Breast epithelium (tissue), 4 donors: ENCODE measurements around the gene ITPRID2. TPM values are rescaled to one million over a fixed set of nuclear protein-coding genes. Genes with fewer than 3 reads are reported as not detected.

Source experiments
- DNase-seq, 2 donors: peaks; one replicate each; pipeline ENCODE4 v3.0.0-alpha.2; 2019; ENCODE audit warnings: low spot score in 2 of 2
- H3K27ac ChIP-seq, 2 donors: fragments of 200-600 bp; sonication (generic) in 1 of 2; one replicate each; pipeline ENCODE4 v1.5.1; 2016 to 2019; ENCODE audit warnings: mild to moderate bottlenecking in 1 of 2
- H3K27me3 ChIP-seq, 2 donors: fragments of 200-600 bp; sonication (generic) in 1 of 2; one replicate each; pipeline versions ENCODE4 v1.5.1 to v1.6.0; 2017 to 2019; ENCODE audit warnings: control low read depth in 1 of 2, mild to moderate bottlenecking in 1 of 2
- H3K36me3 ChIP-seq: fragments of 200-600 bp; one replicate; pipeline ENCODE4 v1.5.1; 2019
- H3K4me1 ChIP-seq, 2 donors: fragments of 200-600 bp; sonication (generic); one replicate each; pipeline ENCODE4 v1.5.1; 2016 to 2019; ENCODE audit warnings: control low read depth in 1 of 2
- H3K4me3 ChIP-seq, 3 donors: fragments of 200-600 bp; sonication (generic); 1 replicate in 2 of 3; 2 replicates in 1 of 3; pipeline ENCODE4 v1.5.1; 2016 to 2019; ENCODE audit warnings: mild to moderate bottlenecking in 3 of 3, moderate library complexity in 2 of 3
- H3K9me3 ChIP-seq, 2 donors: fragments of 200-600 bp; sonication (generic) in 1 of 2; one replicate each; pipeline ENCODE4 v1.5.1; 2016 to 2019; ENCODE audit warnings: control low read depth in 1 of 2
- CTCF ChIP-seq, 3 donors: fragments of 450-650 bp; IDR thresholded peaks; one replicate each; pipeline ENCODE4 v1.5.1; 2016 to 2017; ENCODE audit warnings: antibody characterized with exemption in 3 of 3, mild to moderate bottlenecking in 3 of 3, moderate library complexity in 3 of 3
- POLR2A ChIP-seq: fragments of 450-650 bp; IDR thresholded peaks from one replicate; pipeline ENCODE4 v1.6.1; 2016; ENCODE audit warnings: antibody characterized with exemption, mild to moderate bottlenecking, moderate library complexity
- POLR2AphosphoS5 ChIP-seq, 3 donors: sonication (generic); formaldehyde crosslinking; IDR thresholded peaks; one replicate each; pipeline ENCODE4 v1.6.1; 2017; ENCODE audit warnings: antibody characterized with exemption in 3 of 3
- intact Hi-C: fragments of 100-400 bp; cut with DNase I; formaldehyde crosslinking; loops from one replicate; pipeline ENCODE4 v1.15.1; 2023; ENCODE audit warnings: low total_unique reads
- total RNA-seq, 3 donors: library from RNA; depleted of rRNA; stranded (reverse); fragments of >200 nt; gene quantifications; one replicate each; pipeline ENCODE4 v1.1.0, GENCODE V29; 2016

ITPRID2 gene
- total RNA-seq, 3 donors from 2014 or later, result 67.2 to 170 (median 98.9) TPM

- no peak for TF ChIP-seq POLR2AphosphoS5 (IDR thresholded peaks at IDR 0.05)
- no peak for TF ChIP-seq POLR2A
- no peak for TF ChIP-seq CTCF (IDR thresholded peaks at IDR 0.05)
- Histone ChIP-seq H3K27me3 (no peaks in the 10 kb centered on the region), H3K9me3 (no peaks in the 10 kb centered on the region), H3K27ac (no peak overlapping the region), H3K4me1 (no peaks in the 10 kb centered on the region), H3K36me3 (no peaks in the 10 kb centered on the region), H3K4me3 (no peak overlapping the region)
- intact Hi-C loops, result no loop called here
- no peak for DNase-seq
Measured at GRCh38 chr2:181944914-181945291, 53.4 kb downstream of the ITPRID2 start.

- Histone ChIP-seq H3K36me3 (no peaks in the 10 kb centered on the region), H3K27me3 (no peaks in the 10 kb centered on the region), H3K4me3 (no peak overlapping the region), H3K27ac (no peak overlapping the region), H3K9me3 (no peaks in the 10 kb centered on the region), H3K4me1 (no peaks in the 10 kb centered on the region)
- TF ChIP-seq POLR2AphosphoS5 (IDR thresholded peaks at IDR 0.05), result no peak
- TF ChIP-seq POLR2A, result no peak
- TF ChIP-seq CTCF (IDR thresholded peaks at IDR 0.05), result no peak
- intact Hi-C loops, result no loop called here
- DNase-seq, result no peak
Measured at GRCh38 chr2:181946444-181947127, 55.1 kb downstream of the ITPRID2 start.

GRCh38 chr2:181947273-181947672, 55.7 kb downstream of the ITPRID2 start:
- no peak overlapping the region for H3K27ac ChIP-seq
- no peak for TF ChIP-seq CTCF (IDR thresholded peaks at IDR 0.05)
- TF ChIP-seq POLR2A, result no peak
- no peak for TF ChIP-seq POLR2AphosphoS5 (IDR thresholded peaks at IDR 0.05)
- no peaks in the 10 kb centered on the region for H3K9me3 ChIP-seq
- intact Hi-C loops, result no loop called here
- DNase-seq, result no peak
- no peak overlapping the region for H3K4me3 ChIP-seq
- no peaks in the 10 kb centered on the region for H3K4me1 ChIP-seq
- no peaks in the 10 kb centered on the region for H3K27me3 ChIP-seq
- H3K36me3 ChIP-seq, result no peaks in the 10 kb centered on the region

GRCh38 chr2:181948227-181948626, 56.7 kb downstream of the ITPRID2 start:
- Histone ChIP-seq H3K27me3 (no peaks in the 10 kb centered on the region), H3K36me3 (no peaks in the 10 kb centered on the region), H3K4me3 (no peak overlapping the region), H3K4me1 (no peaks in the 10 kb centered on the region), H3K27ac (no peak overlapping the region), H3K9me3 (no peaks in the 10 kb centered on the region)
- DNase-seq, result no peak
- intact Hi-C loops, result no loop called here
- TF ChIP-seq POLR2AphosphoS5 (IDR thresholded peaks at IDR 0.05), result no peak
- TF ChIP-seq POLR2A, result no peak
- no peak for TF ChIP-seq CTCF (IDR thresholded peaks at IDR 0.05)

DNA sequence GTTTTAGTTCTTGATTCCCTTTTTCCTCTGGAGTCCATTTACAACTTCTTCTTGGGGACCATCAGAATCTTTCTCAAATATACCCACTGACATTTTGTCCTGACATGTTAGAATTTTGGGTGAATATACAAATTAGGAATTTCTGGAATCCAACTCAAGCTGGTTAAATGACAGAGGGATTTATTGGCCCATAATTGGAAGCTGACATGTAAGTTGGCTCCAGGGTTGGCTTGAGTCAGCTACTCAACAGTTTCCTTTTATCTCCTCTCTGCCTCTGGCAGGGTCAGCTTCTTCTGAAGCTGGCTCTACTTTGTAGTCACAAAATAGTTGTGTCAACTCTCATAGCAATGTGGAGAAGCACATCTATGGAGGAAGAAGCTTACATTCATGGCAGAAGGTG, 57.5 kb downstream of the ITPRID2 start:
- no peak for DNase-seq
- no peaks in the 10 kb centered on the region for H3K4me1 ChIP-seq
- no peak overlapping the region for H3K4me3 ChIP-seq
- H3K9me3 ChIP-seq, result no peaks in the 10 kb centered on the region
- intact Hi-C loops, result no loop called here
- H3K36me3 ChIP-seq, result no peaks in the 10 kb centered on the region
- H3K27me3 ChIP-seq, result no peaks in the 10 kb centered on the region
- TF ChIP-seq POLR2AphosphoS5 (IDR thresholded peaks at IDR 0.05), result no peak
- TF ChIP-seq POLR2A, result no peak
- no peak for TF ChIP-seq CTCF (IDR thresholded peaks at IDR 0.05)
- no peak overlapping the region for H3K27ac ChIP-seq
